Osteocyte (in vitro differentiated cells): ENCODE data around the gene ZNF547. TPM values are rescaled to one million over a fixed set of nuclear protein-coding genes. Genes with fewer than 3 reads are reported as not detected.

ENCODE experiments used
- DNase-seq: peaks from one replicate; pipeline ENCODE4 v3.0.0; 2021; ENCODE audit warnings: mixed read lengths; ENCODE audit not compliant: unreplicated experiment; ENCODE audit errors: extremely low spot score
- H3K27ac Mint-ChIP-seq: one replicate; pipeline ENCODE4 v1.8.0; 2021; ENCODE audit warnings: mild to moderate bottlenecking, mixed read lengths; ENCODE audit not compliant: unreplicated experiment
- H3K27me3 Mint-ChIP-seq: one replicate; pipeline ENCODE4 v1.8.0; 2021; ENCODE audit warnings: mixed read lengths; ENCODE audit not compliant: unreplicated experiment
- H3K36me3 Mint-ChIP-seq: one replicate; pipeline ENCODE4 v1.8.0; 2021; ENCODE audit warnings: mixed read lengths; ENCODE audit not compliant: unreplicated experiment
- H3K4me1 Mint-ChIP-seq: one replicate; pipeline ENCODE4 v1.8.0; 2021; ENCODE audit warnings: mixed read lengths; ENCODE audit not compliant: unreplicated experiment
- H3K4me3 Mint-ChIP-seq: one replicate; pipeline ENCODE4 v1.8.0; 2021; ENCODE audit warnings: mild to moderate bottlenecking, moderate library complexity, mixed read lengths; ENCODE audit not compliant: unreplicated experiment
- H3K9me3 Mint-ChIP-seq: one replicate; pipeline ENCODE4 v1.8.0; 2021; ENCODE audit warnings: mixed read lengths; ENCODE audit not compliant: unreplicated experiment
- CTCF ChIP-seq: fragments of 200-600 bp; sonication (generic); IDR thresholded peaks from 2 replicates; pipeline ENCODE4 v1.5.0; 2021; ENCODE audit warnings: antibody characterized with exemption, mild to moderate bottlenecking, moderate library complexity
- total RNA-seq: library from RNA; stranded (reverse); gene quantifications from 2 replicates; pipeline ENCODE4 v1.2.1, GENCODE V29; 2021

ZNF547 gene
- total RNA-seq, 1 donor from 2014 or later, result 3.4 TPM

DNA sequence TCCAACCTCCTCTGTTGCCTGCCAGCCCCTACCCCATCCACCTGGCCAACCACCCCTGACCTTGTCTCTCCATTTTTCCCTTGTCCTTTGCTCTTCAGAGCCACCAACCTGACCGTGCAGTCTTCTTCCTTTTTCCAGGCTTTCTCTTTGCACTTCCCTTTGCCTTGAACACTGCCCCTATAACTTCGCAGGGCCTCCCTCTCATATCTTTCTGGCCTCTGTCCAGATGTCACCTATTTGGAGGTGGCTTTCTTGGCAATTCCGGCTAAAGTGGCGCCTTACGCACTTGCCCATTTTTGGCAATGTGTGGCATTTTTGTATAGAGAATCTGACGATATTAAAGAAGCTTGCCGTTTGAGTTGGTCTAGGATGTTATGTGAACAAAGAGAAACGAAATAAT lies 42.2 kb upstream of the ZNF547 start:
- no peak for TF ChIP-seq CTCF
- Mint-ChIP-seq H3K4me1 (peaks cover 27% of the 10 kb centered on the region), H3K27me3 (peaks cover 16% of the 10 kb centered on the region), H3K27ac (peak overlapping the region; percentile 99), H3K36me3 (peaks cover 20% of the 10 kb centered on the region), H3K9me3 (no peaks in the 10 kb centered on the region), H3K4me3 (peak overlapping the region; percentile 95)
- DNase-seq, result no peak

DNA sequence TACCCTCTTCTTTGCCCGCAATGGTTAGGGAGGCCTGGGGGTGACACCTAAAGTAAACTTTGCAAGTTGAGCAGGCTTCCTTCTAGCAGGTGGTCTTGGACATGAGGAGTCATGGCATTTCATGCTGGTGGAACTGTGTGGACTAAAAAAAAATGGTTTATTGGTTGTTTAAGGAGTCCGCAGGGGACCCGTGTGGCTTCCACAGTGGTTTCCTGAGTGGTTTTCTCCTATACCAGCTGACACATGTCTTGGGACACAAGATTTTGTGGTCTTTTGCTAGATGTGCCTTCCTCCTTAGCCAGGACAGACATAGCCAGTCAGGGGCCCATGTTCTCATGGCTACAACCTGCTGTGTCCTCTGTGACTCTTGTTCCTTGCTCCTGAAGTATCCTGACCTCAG lies 41.6 kb upstream of the ZNF547 start:
- Mint-ChIP-seq H3K36me3 (peaks cover 25% of the 10 kb centered on the region), H3K4me3 (peak overlapping the region; percentile 95), H3K9me3 (no peaks in the 10 kb centered on the region), H3K4me1 (peaks cover 27% of the 10 kb centered on the region), H3K27me3 (peaks cover 11% of the 10 kb centered on the region), H3K27ac (no peak overlapping the region)
- no peak for DNase-seq
- TF ChIP-seq CTCF, result no peak

GRCh38 chr19:57324992-57325391 lies 38.4 kb upstream of the ZNF547 start:
- no peak for TF ChIP-seq CTCF
- peaks cover 53% of the 10 kb centered on the region for H3K36me3 Mint-ChIP-seq
- H3K4me1 Mint-ChIP-seq, result peaks cover 22% of the 10 kb centered on the region
- DNase-seq, result no peak
- H3K27ac Mint-ChIP-seq, result no peak overlapping the region
- H3K4me3 Mint-ChIP-seq, result no peak overlapping the region
- H3K27me3 Mint-ChIP-seq, result no peaks in the 10 kb centered on the region
- H3K9me3 Mint-ChIP-seq, result peaks cover 6% of the 10 kb centered on the region

DNA sequence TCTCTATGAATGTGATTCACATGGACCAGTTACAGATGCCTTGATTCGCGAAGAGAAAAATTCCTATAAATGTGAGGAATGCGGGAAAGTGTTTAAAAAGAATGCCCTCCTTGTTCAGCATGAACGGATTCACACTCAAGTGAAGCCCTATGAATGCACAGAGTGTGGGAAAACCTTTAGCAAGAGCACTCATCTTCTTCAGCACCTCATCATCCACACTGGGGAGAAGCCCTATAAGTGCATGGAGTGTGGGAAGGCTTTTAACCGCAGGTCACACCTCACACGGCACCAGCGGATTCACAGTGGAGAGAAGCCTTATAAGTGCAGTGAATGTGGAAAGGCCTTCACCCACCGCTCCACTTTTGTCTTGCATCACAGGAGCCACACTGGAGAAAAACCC lies 35.4 kb upstream of the ZNF547 start:
- Mint-ChIP-seq H3K27me3 (no peaks in the 10 kb centered on the region), H3K4me3 (no peak overlapping the region), H3K27ac (no peak overlapping the region), H3K9me3 (peaks cover 6% of the 10 kb centered on the region), H3K4me1 (no peaks in the 10 kb centered on the region), H3K36me3 (peaks cover 65% of the 10 kb centered on the region)
- DNase-seq, result no peak
- no peak for TF ChIP-seq CTCF

DNA sequence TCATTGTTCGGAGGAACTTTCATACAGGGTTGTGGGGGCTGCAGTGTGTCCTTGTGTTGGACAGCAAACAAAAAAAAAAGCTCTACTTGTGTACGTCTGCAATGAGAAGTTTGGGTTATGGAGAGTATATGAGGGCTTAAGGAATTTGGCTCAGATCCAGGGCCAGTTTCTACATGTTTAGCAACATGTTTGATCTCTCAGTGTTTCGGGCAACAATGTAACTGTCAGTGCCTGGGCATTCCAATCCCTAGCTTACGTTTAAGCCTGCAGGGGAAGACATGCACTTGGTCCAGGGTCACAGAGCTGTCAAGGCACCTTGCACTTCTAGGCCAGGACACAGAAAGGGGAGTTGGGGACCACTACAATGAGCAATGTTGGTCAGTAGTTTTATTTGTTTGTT lies 29.2 kb upstream of the ZNF547 start:
- peaks cover 28% of the 10 kb centered on the region for H3K36me3 Mint-ChIP-seq
- no peak overlapping the region for H3K27ac Mint-ChIP-seq
- H3K4me3 Mint-ChIP-seq, result no peak overlapping the region
- no peak for TF ChIP-seq CTCF
- no peak for DNase-seq
- H3K9me3 Mint-ChIP-seq, result no peaks in the 10 kb centered on the region
- no peaks in the 10 kb centered on the region for H3K27me3 Mint-ChIP-seq
- H3K4me1 Mint-ChIP-seq, result no peaks in the 10 kb centered on the region
